Neural progenitor cell (in vitro differentiated cells): Measurements from ENCODE around the gene SND1.

Experiments
- CTCF ChIP-seq: fragments of 200-600 bp; sonication (generic); IDR thresholded peaks from 2 replicates; pipeline ENCODE4 v1.5.1; 2017; ENCODE audit warnings: antibody characterized with exemption, mild to moderate bottlenecking
- EZH2 ChIP-seq: fragments of 200-600 bp; sonication (generic); IDR thresholded peaks from 2 replicates; pipeline ENCODE4 v1.6.1; 2017; ENCODE audit warnings: antibody characterized with exemption, mild to moderate bottlenecking, moderate library complexity

GRCh38 chr7:128039544-128039953 lies 387.6 kb downstream of the SND1 start:
- no peak for TF ChIP-seq CTCF
- no peak for TF ChIP-seq EZH2
